DMS153 treated with DMSO at 0.1 percent for 48 hours (cell line): ENCODE results near the gene TLE1.
"Not testable (repeated sequence)": the region's sequence is repeated elsewhere in the genome, so short reads cannot be mapped to it uniquely, and the experiment has no call there.

ENCODE experiments used
- DNase-seq: peaks from one replicate; lab custom pipeline; 2025; ENCODE audit not compliant: unreplicated experiment; lab: John Stamatoyannopoulos, UW

Gene TLE1

DNA sequence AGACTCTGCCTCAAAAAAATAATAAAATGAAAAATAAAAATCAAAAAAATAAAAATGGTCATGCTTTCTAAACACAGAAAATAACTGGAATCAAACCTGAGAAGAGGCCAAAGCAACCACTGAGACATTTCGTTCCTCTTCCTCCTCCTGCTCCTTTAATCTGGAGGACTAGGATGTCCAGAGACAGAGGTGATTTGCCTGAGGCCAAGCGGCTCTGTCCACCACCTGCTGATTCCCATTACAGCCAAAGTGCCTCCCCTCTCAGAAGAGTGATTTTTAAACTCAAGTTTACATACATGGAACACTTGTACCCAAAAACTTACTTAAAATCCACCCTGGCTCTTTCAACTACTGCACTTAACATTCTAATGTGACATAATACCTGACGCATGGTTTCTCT lies 65.6 kb downstream of the TLE1 start:
- no peak for DNase-seq

DNA sequence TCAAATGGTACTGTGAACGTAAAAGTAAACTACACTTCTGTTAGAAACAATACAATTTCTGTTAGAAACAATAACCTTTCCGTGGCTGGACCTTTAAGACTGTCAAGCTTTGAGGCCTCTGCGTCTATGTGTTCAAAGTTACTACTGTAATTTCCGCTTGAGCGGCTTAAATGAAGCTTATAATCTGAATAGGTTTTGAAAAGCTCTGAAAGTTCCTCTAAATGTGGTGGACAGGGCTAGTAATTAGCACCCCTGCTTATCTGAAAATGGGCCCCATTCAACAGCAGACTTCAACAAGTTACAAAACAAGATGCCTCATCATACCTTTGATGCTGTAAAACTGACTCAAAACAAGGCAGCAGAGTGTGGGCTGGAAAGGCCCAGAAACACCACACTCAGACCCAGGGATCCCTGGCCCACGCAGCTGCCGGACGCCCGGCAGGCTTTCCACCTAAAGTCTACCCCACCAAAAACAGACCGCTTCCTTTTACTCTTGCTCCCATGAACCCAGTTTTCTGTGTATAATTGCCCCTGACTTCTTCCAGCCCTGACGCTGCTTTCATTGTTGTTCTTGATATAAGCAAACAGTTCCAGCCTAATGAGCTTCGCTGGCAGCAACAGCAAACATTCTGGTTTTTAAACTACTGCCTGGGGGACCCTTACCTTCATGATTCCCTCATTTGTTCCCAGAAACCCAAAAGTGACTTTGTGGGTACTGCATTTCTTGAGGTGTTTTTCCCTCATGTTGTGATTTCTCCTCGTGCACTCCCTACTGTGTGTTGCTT lies 66.7 kb downstream of the TLE1 start:
- peak; percentile 28 for DNase-seq

DNA sequence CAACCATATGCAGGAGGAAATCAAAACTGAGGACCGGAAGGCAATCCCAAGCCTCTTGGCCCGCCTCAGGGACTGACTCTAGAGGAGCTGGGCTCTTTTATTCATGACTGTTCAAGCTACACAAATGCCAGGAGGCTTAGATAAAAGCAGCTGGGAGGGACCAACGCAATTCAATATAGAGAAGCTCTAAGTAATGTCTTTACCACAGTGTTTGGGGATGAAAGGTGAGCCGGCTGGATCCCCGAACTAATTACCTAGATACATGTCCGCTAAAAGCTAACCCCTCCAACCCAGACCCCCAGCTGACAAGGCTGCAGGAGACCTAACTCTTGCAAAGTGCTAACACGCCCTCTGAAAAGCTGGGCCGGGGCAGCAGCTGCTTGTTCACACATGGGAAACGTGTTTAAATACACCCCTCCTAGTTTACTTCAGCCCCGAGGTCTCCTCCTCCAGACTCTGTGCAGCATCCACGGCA lies 67.5 kb downstream of the TLE1 start:
- DNase-seq = no peak

DNA sequence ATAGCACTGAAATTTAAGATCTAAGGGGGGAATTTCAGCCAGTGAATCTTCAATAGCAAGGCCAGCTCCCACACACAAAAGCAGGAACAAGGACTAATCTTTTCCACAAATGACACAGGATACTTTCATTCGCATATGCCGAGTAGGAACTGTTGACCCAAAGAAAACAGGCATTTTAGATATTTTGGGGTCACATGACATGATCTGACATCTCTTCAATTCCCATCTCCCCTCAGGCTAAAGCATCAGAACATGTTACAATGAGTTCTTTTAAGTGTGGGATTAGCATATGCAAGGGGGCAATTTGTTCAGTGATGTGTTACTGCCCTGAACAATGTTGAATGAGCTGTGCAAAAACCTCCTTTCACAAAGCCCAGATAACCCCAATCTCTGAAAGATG lies 68.2 kb downstream of the TLE1 start:
- DNase-seq = no peak

DNA sequence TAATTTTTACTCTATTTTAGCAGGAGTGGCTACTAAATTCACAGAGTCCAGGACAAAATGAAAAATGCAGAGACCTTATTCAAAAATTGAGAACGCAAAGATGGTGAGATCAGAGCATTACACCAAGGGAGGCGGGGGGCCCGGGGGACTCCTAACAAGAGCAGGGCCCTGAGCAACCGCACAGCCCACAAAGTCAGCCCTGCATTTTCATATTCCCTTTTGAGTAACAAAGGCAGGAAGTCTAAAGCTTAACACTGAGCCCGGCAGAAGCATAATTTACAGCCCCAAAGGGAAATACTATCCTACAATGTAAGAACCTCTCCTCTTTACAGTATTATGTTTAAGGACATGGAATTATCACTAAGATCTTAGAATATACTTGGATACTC lies 69.4 kb downstream of the TLE1 start:
- DNase-seq = no peak

DNA sequence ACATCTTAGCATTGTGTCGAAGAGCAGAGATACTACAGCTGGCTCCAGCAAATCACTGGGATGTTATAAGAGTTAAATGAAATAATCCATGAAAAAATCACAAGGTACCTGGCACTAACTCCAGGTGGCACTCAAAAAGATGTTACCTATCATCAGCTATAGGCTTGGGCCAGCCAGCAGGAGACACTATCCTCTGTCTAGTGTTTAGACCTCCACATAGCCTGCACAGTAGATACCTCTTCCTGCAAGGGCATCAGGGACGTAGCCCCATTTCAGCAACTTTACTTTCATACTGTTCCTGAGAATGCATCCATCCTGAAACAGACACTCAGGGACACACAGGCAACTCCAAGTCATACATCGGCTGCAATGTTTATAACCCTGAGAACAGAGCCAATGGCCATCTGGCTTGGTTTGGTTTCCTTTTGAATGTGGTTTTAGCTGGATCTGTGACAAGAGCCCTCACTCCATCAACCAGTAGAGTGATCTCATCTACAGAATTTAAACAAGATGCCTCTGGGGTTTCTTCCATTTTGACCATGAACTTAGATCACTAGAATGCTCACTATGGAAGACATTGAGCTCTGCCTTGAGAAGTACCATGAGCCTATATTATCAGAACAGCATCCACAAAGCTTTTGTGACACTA lies 69.9 kb downstream of the TLE1 start:
- DNase-seq = no peak

DNA sequence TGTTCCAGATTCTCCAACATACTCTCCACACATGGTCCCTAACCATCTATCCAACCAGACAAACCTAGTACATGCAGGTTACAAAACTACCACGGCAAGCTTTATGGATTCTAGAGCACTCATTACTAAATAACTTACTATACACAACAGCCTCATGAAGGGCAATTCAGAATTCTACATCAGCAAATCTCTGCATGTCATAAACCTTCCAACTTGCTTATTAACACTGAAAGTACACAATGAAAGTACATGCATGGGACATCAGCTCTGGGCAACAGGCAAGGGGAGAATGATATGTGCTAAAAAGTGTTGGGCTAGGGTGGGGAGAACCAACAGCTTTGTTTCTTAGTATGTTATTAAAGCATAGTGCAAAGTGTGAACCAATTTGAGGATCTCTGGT lies 70.4 kb downstream of the TLE1 start:
- DNase-seq = no peak

DNA sequence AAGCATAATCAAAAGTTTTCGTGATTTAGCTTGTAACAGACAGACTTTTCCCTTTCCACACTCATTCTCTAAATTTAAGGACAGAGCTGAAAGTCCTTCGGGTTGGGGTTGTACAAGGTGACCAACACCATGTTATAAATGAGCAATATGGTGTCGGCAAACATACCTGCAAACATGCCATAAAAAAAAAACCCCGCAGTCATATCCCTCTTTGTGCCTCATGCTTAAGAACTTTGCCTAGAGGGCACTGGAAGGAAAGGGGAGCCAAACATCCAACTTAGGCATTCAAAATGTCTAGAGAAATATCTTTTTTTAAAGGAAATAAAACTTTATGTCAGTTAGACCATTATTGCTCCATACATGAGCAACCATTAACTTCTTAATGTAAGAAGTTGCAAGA lies 73.2 kb downstream of the TLE1 start:
- no peak for DNase-seq

DNA sequence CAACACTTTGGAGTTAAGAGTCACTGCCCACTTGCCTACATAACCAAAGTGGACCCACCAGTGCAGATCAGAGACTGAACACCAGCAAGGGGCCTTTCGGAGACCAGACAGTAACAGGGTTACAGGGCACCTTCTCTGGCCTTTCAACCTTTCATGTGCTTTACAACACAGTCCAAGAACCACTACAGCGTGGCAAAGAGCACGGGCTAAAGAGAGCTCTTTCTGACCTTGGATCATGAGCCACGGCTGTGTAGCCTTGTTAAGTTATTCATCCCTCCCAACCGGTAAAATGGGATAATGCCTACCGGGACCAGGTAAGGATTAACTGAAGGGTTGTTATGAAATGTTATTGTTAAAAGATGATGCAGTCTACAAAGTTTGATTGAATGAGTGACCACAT lies 75.0 kb downstream of the TLE1 start:
- DNase-seq = no peak

DNA sequence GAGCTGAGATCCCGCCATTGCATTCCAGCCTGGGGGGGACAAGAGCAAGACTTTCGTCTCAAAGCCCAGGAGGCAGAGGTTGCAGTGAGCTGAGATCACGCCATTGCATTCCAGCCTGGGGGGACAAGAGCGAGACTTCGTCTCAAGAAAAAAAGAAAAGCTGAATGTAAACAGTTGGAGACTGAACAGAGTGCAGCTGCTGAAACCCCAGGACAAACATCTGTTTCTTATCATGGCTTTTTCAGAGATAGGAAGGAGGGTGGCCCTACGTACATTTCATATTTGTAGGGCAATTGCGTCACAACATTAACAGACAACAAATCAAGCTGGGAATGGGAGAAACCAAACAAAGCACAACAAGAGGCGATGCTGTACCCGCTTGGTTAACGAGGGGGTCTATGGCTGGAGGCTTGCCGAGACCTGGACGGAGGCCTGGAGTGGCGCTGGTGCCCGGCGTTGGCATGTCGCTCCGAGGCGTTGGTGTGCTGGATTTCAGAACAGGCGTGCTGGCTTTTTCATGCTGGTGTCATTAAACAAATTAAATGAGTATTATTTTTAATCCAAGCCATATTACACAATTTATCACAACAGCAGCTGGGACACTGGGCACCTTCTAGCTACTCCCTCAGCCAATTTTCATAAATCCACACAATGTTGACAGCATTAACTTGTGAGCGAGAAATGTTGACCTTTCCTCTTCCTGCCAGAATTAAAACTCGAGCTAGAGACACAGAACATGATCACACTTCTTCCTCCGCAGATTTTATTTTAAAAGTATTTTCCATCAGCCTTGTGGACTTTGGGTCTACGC lies 76.1 kb downstream of the TLE1 start:
- DNase-seq = no peak

DNA sequence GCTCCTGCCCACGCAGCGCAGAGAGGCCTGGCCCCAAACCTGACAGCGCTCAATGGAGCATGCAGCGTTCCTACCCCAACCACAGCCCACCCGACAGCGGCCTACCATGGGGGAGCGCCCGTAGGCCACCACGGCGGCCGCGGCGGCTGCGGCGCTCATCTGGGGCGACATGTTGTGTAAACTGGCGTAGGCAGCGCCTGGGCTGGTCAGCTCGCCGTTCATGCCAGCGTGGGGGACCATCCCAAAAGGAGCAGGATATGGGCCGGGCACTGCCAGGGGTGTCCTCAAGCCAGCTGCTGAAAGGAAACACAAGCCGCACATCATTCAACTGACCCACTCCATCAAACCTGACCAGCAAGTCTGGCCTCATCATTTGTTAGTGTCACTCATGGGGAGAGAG lies 77.7 kb downstream of the TLE1 start:
- DNase-seq = no peak

DNA sequence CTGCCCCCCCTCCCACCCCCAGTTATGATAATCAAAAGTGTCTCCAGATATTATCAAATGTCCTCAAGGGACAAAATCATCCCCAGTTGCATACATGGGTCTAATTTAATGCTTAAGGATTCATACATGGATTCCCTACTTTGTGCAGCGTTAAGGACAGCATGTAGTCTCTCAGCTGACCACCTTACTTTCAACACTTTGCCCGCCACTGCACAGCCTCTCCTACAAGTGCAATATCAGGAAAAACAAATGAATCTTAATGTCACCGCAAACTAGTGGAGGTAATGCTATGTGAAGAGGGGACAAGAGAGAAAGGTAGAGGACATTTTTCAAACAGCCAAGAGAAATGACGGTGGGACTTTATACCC lies 78.6 kb downstream of the TLE1 start:
- no peak for DNase-seq

DNA sequence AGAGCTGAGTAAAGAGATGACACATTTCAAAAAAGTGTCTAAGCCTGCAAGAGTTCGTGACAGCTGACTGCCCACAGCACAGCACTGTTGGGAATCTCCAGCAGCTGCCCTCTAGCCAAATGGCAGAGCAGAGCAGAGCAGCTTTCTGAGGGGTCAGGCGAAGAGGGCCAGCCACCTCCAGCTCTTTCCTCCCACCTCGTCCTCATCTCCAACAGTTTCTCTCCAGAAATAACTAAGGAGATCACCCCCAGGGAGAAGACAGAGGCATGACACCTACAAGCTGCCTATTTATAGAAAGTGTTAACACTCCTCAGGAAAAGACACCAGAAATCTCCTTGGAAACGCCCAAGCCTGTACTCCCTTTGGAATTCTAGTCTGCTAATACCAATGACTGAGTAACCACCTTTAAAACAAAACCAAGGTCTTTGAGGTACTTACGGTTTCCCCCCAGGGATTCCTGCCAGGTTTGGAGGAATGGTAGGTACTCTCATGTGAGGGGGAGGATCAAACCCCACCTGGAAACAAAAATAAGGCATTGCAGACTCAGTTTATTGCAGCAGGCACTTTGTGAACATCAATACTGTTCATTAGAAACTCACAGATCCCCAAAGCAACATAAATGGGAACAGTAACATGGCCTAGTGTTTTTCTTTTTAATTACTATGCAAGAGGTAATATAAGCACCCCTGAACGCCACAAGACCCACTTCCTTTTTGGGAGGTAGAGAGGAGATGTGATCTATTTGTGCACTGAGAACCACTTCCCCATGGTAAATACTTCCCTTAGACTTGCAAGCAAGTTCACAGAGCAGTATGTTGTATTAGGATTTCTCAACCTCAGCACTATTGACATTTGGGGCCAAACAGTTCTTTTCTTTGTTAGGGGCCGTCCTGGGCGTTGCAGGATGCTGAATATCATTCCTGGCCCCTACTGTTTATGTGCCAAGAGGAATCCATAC lies 79.3 kb downstream of the TLE1 start:
- no peak for DNase-seq

DNA sequence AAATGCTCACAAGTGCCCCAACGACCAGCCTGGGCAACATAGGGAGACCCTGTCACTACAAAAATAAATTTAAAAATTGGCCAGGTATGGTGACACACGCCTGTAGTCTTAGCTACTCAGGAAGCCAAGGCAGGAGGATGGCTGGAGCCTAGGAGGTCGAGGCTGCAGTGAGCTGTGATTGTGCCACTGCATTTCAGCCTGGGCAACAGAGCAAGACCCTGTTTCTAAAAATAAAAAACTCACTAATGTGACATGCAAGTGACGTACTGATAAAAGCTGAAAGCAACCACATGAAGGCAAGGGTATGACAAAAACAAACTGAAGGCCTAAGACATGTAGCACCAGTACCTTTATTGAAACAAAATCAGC lies 81.1 kb downstream of the TLE1 start:
- DNase-seq = no peak

DNA sequence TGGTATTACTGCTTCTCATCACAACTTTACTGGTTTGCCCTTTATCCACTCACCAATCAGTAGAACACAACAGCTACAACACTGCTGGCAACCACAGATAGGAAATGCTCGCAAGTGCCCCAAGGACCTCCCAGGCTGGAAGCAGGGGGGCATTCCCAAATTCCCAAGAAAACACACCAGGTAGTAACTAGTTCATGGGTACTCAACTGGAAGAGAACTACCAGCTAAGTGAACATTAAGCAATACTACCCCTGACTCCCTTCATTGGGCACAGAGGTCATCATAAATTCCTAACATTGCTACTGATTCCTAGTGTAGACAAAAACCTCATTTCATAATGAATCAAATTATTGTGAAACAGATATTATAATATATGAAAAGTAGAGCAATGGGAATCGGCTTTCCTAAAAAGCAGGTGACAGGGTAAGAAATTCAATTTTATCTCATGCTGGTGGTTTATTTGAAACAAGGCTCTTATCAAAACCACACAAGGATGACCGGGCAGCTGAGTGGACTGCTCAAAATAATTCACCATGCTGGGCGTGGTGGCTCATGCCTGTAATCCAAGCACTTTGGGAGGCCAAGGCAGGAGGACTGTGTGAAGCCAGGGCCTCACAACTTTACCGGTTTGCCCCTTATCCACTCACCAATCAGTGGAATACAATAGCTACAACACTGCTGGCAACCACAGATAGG lies 81.6 kb downstream of the TLE1 start:
- no peak for DNase-seq

DNA sequence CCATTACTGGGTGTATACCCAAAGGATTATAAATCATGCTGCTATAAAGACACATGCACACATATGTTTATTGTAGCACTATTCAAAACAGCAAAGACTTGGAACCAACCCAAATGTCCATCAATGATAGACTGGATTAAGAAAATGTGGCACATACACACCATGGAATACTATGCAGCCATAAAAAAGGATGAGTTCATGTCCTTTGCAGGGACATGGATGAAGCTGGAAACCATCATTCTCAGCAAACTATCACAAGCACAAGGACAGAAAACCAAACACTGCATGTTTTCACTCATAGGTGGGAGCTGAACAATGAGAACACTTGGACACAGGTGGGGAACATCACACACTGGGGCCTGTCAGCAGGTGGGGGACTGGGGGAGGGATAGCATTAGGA lies 83.1 kb downstream of the TLE1 start:
- not testable (repeated sequence) for DNase-seq

DNA sequence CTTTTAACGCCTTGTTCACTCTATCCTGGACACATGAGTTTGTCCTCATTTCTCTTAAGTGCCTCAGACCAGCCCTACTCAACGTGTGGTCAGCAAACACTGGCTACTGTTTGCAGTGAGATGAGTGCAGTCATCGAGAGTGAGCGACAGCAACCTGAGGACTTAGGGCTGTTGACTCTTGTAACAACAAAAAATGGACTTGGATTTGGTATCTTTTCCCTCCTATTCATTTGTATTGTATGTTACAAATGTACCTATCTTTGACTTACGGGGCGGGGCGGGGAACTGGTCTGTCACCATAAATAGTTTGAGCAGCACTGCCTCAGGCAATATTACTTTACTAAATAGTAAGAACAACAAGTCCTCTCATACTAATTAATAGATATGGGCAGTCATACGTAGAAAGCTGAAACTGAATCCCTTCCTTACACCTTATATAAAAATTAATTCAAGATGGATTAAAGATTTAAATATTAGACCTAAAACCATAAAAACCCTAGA lies 84.1 kb downstream of the TLE1 start:
- peak; percentile 52 for DNase-seq

DNA sequence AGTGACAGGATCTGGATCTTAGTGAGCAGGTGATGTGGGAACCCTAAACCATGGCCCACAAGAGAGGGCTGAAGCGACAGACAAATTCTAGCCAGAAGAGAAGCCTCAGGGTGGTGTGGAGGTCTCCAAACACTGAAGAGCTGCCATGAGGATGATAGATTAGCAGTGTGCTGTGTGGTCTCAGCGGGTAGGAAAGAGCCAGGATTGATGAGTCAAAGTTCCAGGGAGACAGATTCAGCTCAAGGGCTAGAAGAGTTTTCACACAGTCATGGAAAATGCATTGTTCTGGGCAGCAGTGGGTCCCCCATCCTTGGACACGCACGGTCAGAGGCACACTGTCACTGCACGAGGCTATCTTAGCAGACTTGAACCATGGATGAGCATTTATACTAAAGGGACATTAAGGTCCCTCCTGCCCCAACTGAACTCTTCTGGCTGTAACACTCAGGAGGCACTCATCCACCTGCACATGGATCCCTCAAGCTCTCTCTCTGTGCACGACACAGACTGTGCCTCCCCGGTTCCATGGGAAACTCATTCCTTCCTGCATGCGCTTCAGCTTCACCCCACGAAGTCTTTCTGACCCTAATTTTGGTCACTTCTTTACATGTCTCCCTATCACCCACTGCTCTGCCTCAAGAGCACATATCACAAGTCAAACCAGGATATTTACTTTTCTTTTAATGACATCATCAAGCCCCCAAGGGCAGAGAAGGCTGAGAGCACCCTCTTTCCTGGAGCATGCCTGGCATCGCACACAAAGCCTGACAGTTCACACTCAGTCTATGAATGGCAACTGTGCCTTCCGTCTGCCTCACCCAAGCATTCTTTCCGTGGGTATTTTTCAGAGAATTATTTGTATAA lies 84.8 kb downstream of the TLE1 start:
- peak; percentile 52 for DNase-seq
